Measurements from ENCODE around the gene LRGUK. TPM values are rescaled to one million over a fixed set of nuclear protein-coding genes. Genes with fewer than 3 reads are reported as not detected.

LRGUK gene
- total RNA-seq, 1 donor from 2014 or later: 2.0 TPM

GRCh38 chr7:134195252-134195651, 68.1 kb downstream of the LRGUK start:
- Mint-ChIP-seq H3K27me3 (no peaks in the 10 kb centered on the region), H3K9me3 (no peaks in the 10 kb centered on the region), H3K27ac (no peak overlapping the region), H3K4me3 (no peak overlapping the region), H3K4me1 (ENCODE audit: unreplicated experiment) (peaks cover 6% of the 10 kb centered on the region), H3K36me3 (no peaks in the 10 kb centered on the region)
- DNase-seq (ENCODE audit: extremely low spot score, unreplicated experiment): no peak
- TF ChIP-seq, protein P1, sequence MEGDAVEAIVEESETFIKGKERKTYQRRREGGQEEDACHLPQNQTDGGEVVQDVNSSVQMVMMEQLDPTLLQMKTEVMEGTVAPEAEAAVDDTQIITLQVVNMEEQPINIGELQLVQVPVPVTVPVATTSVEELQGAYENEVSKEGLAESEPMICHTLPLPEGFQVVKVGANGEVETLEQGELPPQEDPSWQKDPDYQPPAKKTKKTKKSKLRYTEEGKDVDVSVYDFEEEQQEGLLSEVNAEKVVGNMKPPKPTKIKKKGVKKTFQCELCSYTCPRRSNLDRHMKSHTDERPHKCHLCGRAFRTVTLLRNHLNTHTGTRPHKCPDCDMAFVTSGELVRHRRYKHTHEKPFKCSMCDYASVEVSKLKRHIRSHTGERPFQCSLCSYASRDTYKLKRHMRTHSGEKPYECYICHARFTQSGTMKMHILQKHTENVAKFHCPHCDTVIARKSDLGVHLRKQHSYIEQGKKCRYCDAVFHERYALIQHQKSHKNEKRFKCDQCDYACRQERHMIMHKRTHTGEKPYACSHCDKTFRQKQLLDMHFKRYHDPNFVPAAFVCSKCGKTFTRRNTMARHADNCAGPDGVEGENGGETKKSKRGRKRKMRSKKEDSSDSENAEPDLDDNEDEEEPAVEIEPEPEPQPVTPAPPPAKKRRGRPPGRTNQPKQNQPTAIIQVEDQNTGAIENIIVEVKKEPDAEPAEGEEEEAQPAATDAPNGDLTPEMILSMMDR (conservative IDR thresholded peaks at IDR 0.05): no peak

DNA sequence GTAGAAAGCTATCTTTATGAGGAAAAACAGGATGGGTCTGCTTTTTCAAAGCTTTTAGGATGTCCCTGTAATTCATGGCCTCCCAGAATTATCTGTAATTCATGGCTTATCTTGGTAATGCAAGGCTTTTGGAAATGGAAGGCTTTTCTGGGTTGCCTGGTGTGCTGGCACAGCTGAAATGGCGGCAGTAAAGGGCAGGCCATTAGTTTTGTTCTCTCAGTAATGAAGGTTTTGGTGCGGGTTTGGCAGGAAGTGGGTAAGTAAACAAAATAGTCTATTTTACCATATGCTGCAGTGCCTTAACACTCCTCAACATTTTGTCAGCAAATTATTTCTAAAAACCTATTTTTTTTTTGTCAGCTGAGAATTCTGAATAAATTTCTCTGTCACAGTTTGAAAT, 69.3 kb downstream of the LRGUK start:
- Mint-ChIP-seq H3K9me3 (no peaks in the 10 kb centered on the region), H3K27ac (no peak overlapping the region)

GRCh38 chr7:134197345-134197744, 70.2 kb downstream of the LRGUK start:
- Mint-ChIP-seq H3K36me3 (no peaks in the 10 kb centered on the region), H3K4me3 (no peak overlapping the region), H3K4me1 (ENCODE audit: unreplicated experiment) (peaks cover 6% of the 10 kb centered on the region), H3K9me3 (no peaks in the 10 kb centered on the region), H3K27ac (no peak overlapping the region), H3K27me3 (no peaks in the 10 kb centered on the region)
- no peak for DNase-seq (ENCODE audit: extremely low spot score, unreplicated experiment)
- TF ChIP-seq, protein P1 (conservative IDR thresholded peaks at IDR 0.05): no peak

More for the DNA sequence above, 69.3 kb downstream of the LRGUK start:
- Mint-ChIP-seq H3K4me1 (ENCODE audit: unreplicated experiment) (peaks cover 6% of the 10 kb centered on the region), H3K27me3 (no peaks in the 10 kb centered on the region), H3K36me3 (no peaks in the 10 kb centered on the region), H3K4me3 (no peak overlapping the region)
- no peak for DNase-seq (ENCODE audit: extremely low spot score, unreplicated experiment)
- TF ChIP-seq, protein P1 (conservative IDR thresholded peaks at IDR 0.05): no peak

GRCh38 chr7:134200970-134201369, 73.8 kb downstream of the LRGUK start:
- no peaks in the 10 kb centered on the region for H3K27me3 Mint-ChIP-seq
- DNase-seq (ENCODE audit: extremely low spot score, unreplicated experiment): no peak
- TF ChIP-seq, protein P1 (conservative IDR thresholded peaks at IDR 0.05): no peak
- H3K4me3 Mint-ChIP-seq: no peak overlapping the region
- H3K9me3 Mint-ChIP-seq: peaks cover 8% of the 10 kb centered on the region
- H3K36me3 Mint-ChIP-seq: no peaks in the 10 kb centered on the region
- no peak overlapping the region for H3K27ac Mint-ChIP-seq
- peaks cover 6% of the 10 kb centered on the region for H3K4me1 Mint-ChIP-seq (ENCODE audit: unreplicated experiment)

DNA sequence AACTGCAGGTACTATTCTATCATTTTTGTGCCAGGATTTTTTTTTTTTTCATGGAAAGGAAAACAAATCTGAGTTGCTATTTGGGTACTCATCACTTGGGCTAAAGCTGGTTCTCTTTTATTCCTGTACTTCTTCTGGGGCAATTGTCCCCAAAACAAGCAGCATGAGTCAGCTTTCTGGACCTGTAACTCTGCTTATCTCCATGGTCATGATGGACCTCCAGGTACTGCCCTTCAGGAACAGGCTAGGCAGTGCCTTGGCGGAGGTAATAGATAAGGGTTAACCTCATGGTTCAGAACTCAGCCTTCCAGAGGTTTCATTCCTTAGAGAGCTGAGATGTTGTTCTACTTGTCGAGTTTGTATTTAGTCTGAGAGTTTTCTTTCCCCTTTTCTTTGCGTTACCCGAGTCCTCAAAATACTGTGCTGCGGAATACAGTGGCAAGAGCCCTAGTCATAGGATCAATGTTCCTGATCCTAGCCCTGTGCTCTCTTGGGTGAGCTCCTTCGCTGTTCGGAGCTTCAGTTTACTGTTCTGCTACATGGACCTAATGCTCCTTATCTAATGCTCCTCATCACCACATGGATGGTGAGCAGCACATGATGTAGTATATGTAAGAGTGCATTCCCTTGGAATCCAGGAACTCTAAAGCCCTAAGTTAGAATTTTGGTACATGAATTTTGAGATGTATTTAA, 74.6 kb downstream of the LRGUK start:
- H3K36me3 Mint-ChIP-seq: no peaks in the 10 kb centered on the region
- no peak overlapping the region for H3K27ac Mint-ChIP-seq
- H3K4me3 Mint-ChIP-seq: no peak overlapping the region
- DNase-seq (ENCODE audit: extremely low spot score, unreplicated experiment): no peak
- H3K9me3 Mint-ChIP-seq: peaks cover 8% of the 10 kb centered on the region
- H3K27me3 Mint-ChIP-seq: no peaks in the 10 kb centered on the region
- TF ChIP-seq, protein P1 (conservative IDR thresholded peaks at IDR 0.05): no peak
- peaks cover 6% of the 10 kb centered on the region for H3K4me1 Mint-ChIP-seq (ENCODE audit: unreplicated experiment)

Data from type B pancreatic cell (in vitro differentiated cells).